Memory B cell (primary cell): ENCODE measurements around the gene DTX2.
"Not testable (repeated sequence)": the region's sequence is repeated elsewhere in the genome, so short reads cannot be mapped to it uniquely, and the experiment has no call there.

Experiments used
- ATAC-seq: fragments of 150-1000 bp; cut with Tn5 transposase; 2 replicates; pipeline ENCODE4 v1.10.0; 2021; ENCODE audit warnings: low read depth, mild to moderate bottlenecking, moderate library complexity
- DNase-seq, 2 donors: peaks; one replicate each; pipeline ENCODE4 v3.0.0; 2022; ENCODE audit warnings: low spot score in 2 of 2
- H3K27ac Mint-ChIP-seq: one replicate; pipeline ENCODE4 v1.8.0; 2022; ENCODE audit warnings: mild to moderate bottlenecking, moderate library complexity, mixed read lengths
- H3K27me3 Mint-ChIP-seq: one replicate; pipeline ENCODE4 v1.8.0; 2022; ENCODE audit warnings: mixed read lengths
- H3K36me3 Mint-ChIP-seq: one replicate; pipeline ENCODE4 v1.8.0; 2022; ENCODE audit warnings: mild to moderate bottlenecking, mixed read lengths
- H3K4me1 Mint-ChIP-seq: one replicate; pipeline ENCODE4 v1.8.0; 2022; ENCODE audit warnings: mixed read lengths
- H3K4me3 Mint-ChIP-seq: one replicate; pipeline ENCODE4 v1.8.0; 2022; ENCODE audit warnings: mild to moderate bottlenecking, moderate library complexity, mixed read lengths
- H3K9me3 Mint-ChIP-seq: one replicate; pipeline ENCODE4 v1.8.0; 2022; ENCODE audit warnings: mixed read lengths

DTX2 gene

DNA sequence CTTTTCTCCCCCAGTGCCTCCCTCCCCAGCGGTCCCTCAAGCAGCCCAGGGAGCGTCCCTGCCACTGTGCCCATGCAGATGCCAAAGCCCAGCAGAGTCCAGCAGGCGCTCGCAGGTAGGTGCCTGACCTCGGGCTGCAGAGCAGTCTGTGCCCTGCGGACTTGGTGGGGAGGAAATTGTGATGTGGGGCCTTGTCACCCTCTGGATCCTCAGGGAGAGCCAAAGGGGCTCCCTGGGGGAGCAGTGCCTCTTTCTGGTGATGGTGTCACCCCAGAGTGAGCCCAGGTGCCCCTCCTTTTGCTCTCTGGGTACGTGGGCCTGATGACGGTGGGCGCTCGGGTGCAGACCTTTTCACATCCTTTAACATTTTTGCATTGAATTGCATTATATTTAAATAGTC is 30.6 kb downstream of the DTX2 start:
- H3K4me3 Mint-ChIP-seq, H3K36me3 Mint-ChIP-seq, H3K4me1 Mint-ChIP-seq, H3K9me3 Mint-ChIP-seq, H3K27me3 Mint-ChIP-seq, H3K27ac Mint-ChIP-seq, ATAC-seq, DNase-seq: not testable (repeated sequence)

GRCh38 chr7:76495717-76496116 is 34.2 kb downstream of the DTX2 start:
- H3K9me3 Mint-ChIP-seq, H3K36me3 Mint-ChIP-seq, DNase-seq, H3K4me3 Mint-ChIP-seq, H3K4me1 Mint-ChIP-seq, H3K27me3 Mint-ChIP-seq, H3K27ac Mint-ChIP-seq, ATAC-seq: not testable (repeated sequence)

- not testable (repeated sequence) for H3K9me3 Mint-ChIP-seq, ATAC-seq, DNase-seq, H3K4me1 Mint-ChIP-seq, H3K36me3 Mint-ChIP-seq, H3K27ac Mint-ChIP-seq, H3K4me3 Mint-ChIP-seq, H3K27me3 Mint-ChIP-seq
These were observed 36.5 kb downstream of the DTX2 start for GRCh38 chr7:76497918-76498582.

- not testable (repeated sequence) for H3K27ac Mint-ChIP-seq, H3K36me3 Mint-ChIP-seq, H3K4me1 Mint-ChIP-seq, ATAC-seq, H3K9me3 Mint-ChIP-seq, DNase-seq, H3K4me3 Mint-ChIP-seq, H3K27me3 Mint-ChIP-seq
These were observed 37.2 kb downstream of the DTX2 start for GRCh38 chr7:76498583-76499200.

GRCh38 chr7:76499201-76499923 is 37.9 kb downstream of the DTX2 start:
- not testable (repeated sequence) for H3K27me3 Mint-ChIP-seq, H3K4me1 Mint-ChIP-seq, H3K27ac Mint-ChIP-seq, H3K4me3 Mint-ChIP-seq, H3K9me3 Mint-ChIP-seq, DNase-seq, H3K36me3 Mint-ChIP-seq
- ATAC-seq: peak; percentile 16

DNA sequence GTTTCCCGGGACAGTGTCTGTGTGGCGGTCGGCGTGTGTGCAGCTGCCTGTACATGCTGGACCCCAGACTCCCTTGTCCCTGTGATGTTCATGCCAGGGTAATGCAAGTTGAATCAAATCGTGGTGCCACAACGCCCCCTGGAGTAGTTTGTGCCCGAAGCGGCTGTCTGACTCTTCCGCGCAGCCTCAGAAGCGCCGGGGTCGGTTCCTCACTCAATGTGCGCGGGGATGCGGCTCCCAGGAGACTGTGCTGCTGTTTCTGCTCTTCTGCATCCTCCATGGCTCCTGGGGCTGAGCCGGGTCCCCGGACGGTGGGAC is 38.4 kb downstream of the DTX2 start:
- ATAC-seq: peak; percentile 93
- not testable (repeated sequence) for H3K36me3 Mint-ChIP-seq, H3K27ac Mint-ChIP-seq, DNase-seq, H3K27me3 Mint-ChIP-seq, H3K9me3 Mint-ChIP-seq, H3K4me3 Mint-ChIP-seq, H3K4me1 Mint-ChIP-seq

GRCh38 chr7:76502224-76502623 is 40.7 kb downstream of the DTX2 start:
- not testable (repeated sequence) for H3K27me3 Mint-ChIP-seq, H3K4me3 Mint-ChIP-seq

GRCh38 chr7:76502836-76503235 is 41.3 kb downstream of the DTX2 start:
- H3K36me3 Mint-ChIP-seq, H3K4me3 Mint-ChIP-seq, ATAC-seq, H3K4me1 Mint-ChIP-seq, H3K9me3 Mint-ChIP-seq, H3K27ac Mint-ChIP-seq, DNase-seq, H3K27me3 Mint-ChIP-seq: not testable (repeated sequence)

More at GRCh38 chr7:76502224-76502623, 40.7 kb downstream of the DTX2 start:
- H3K9me3 Mint-ChIP-seq, ATAC-seq, DNase-seq, H3K27ac Mint-ChIP-seq, H3K36me3 Mint-ChIP-seq, H3K4me1 Mint-ChIP-seq: not testable (repeated sequence)

DNA sequence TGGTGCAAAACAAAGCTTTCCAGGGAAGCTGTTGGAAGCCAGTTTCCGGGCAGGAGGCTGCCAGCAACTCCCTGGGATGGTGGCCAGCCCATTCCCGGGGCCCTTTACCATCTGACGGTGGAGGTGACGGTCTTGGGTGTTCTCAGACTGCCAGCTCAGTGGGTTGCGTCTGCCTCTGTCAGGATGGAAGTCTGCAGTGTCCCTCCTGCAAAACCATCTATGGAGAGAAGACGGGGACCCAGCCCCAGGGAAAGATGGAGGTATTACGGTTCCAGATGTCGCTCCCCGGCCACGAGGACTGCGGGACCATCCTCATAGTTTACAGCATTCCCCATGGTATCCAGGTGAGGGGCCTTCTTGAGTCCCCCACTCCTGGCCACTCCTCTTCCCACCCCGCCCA is 41.7 kb downstream of the DTX2 start:
- ATAC-seq, H3K4me3 Mint-ChIP-seq, H3K27ac Mint-ChIP-seq, DNase-seq, H3K27me3 Mint-ChIP-seq, H3K36me3 Mint-ChIP-seq, H3K4me1 Mint-ChIP-seq, H3K9me3 Mint-ChIP-seq: not testable (repeated sequence)

DNA sequence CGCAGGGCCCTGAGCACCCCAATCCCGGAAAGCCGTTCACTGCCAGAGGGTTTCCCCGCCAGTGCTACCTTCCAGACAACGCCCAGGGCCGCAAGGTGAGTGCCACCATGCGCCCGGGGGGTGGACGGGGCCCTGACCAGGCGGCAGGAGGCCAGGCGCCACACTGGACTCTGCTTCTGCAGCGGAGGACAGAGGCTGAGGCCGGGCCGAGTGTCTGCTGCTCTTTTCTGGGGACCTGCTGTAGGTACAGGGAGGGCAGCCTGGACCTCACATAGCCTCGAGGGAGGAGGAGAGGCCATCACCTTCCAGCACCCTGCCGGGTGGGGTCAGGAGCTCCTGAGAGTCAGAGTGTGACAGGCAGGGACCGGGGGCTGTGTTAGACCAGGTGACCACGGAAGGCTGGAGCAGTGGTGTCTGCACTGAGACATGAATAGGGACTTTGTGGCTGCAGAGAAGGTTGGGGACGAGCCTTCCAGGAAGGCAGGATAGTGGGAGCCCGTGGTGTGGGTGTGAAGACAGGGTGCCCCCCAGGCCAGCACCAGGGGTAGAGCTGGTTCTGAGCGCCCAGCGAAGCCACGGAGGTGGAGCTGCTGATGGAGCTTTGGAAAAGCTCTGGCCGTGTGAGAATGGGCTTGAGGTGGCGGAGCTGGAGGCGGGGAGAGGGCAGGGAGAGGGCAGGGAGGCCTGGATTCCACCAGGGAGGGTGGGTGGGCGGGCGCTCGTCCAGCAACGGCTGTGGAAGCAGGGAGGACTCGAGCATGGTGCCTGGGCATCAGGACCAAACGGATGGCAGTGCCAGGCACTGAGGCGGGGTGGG is 43.0 kb downstream of the DTX2 start:
- H3K27ac Mint-ChIP-seq, DNase-seq, H3K9me3 Mint-ChIP-seq, H3K27me3 Mint-ChIP-seq, H3K4me1 Mint-ChIP-seq, H3K36me3 Mint-ChIP-seq, ATAC-seq, H3K4me3 Mint-ChIP-seq: not testable (repeated sequence)

DNA sequence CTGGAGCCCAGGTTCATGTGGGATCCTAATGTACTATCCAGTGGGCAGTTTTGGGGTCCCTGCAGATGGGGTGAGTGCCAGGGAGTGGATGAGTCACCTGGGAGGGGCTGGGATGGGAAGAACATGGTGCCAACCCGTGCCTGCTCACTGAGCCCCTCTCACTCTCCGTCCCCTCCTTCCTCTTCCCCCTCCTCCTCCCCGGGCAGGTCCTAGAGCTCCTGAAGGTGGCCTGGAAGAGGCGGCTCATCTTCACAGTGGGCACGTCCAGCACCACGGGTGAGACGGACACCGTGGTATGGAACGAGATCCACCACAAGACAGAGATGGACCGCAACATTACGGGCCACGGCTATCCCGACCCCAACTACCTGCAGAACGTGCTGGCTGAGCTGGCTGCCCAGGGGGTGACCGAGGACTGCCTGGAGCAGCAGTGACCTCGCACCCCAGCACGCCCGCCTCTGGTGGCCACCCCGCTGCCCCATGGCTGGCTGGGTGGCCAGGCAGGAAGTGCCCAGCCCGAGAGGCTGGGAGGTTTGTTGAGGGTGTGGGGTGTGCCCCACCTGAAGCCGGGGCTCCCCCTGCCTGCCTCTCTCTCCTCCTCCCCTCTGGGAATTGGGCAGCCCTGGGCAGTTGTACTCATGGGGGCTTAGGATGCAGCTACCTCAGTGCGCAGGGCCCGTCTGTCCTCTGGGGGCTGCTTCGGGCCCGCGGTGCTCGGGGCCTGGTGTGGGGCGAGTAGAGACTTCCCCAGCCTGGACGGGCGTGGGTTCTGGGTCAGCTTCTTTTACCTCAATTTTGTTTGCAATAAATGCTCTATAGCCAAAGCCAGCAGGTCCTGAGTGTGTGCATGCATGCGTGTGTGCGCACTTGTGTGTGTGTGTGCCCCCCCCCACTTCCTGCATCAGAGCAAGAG is 43.9 kb downstream of the DTX2 start:
- Mint-ChIP-seq H3K27me3 (no peaks in the 10 kb centered on the region), H3K4me3 (no peak overlapping the region)
- ATAC-seq: no peak

DNA sequence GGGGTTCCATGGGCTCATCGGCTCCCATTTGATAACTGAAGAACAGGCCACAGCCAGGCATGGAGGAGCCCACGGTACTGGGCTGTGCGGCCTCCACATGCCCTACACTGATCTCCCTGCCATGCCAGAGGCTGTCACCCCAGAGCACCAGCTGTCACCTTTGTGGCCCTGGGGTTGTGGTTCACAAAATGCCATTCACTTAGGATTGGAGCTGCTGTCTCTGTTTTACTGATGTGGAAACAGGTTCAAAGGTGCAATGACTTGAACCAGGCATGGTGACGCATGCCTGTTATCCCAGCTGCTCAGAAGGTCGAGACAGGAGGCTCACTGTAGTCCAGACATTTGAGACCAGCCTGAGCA is 44.6 kb downstream of the DTX2 start:
- Mint-ChIP-seq H3K27ac (no peak overlapping the region), H3K4me3 (no peak overlapping the region)
- ATAC-seq: no peak

More for the DNA sequence above, 43.9 kb downstream of the DTX2 start:
- Mint-ChIP-seq H3K4me1 (no peaks in the 10 kb centered on the region), H3K9me3 (no peaks in the 10 kb centered on the region), H3K36me3 (peaks cover 8% of the 10 kb centered on the region), H3K27ac (no peak overlapping the region)
- DNase-seq: no peak

DNA sequence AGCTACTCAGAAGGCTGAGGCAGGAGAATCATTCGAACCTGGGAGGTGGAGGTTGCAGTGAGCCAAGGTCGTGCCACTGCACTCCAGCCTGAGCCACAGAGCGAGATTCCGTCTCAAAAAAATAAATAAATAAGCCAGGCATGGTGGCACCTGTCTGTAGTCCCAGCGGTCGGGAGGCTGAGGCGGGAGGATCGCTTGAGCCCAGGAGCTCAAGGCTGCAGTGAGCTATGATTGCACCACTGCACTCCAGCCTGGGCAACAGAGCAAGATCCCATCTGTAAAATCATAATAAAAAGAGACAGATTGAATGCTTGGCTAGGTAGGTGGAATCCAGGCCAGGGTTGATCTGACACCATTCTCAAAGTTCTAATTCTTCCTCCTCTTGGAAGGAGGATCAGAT is 45.1 kb downstream of the DTX2 start:
- H3K36me3 Mint-ChIP-seq, H3K27ac Mint-ChIP-seq, H3K4me3 Mint-ChIP-seq, H3K4me1 Mint-ChIP-seq, H3K27me3 Mint-ChIP-seq, ATAC-seq, H3K9me3 Mint-ChIP-seq, DNase-seq: not testable (repeated sequence)

More for the DNA sequence above, 44.6 kb downstream of the DTX2 start:
- no peaks in the 10 kb centered on the region for H3K9me3 Mint-ChIP-seq
- H3K27me3 Mint-ChIP-seq: no peaks in the 10 kb centered on the region
- H3K36me3 Mint-ChIP-seq: peaks cover 7% of the 10 kb centered on the region
- H3K4me1 Mint-ChIP-seq: no peaks in the 10 kb centered on the region
- DNase-seq: no peak
